ENCODE measurements around the gene ZNHIT3. TPM values are rescaled to one million over a fixed set of nuclear protein-coding genes. Genes with fewer than 3 reads are reported as not detected.

The ZNHIT3 gene
- total and polyA plus RNA-seq, 2 donors (not counting 1 experiment from before 2014, with no cell fraction given), result 29.1 to 44.5 TPM

GRCh38 chr17:36532435-36532975 is 46.0 kb downstream of the ZNHIT3 start:
- Histone ChIP-seq H3K9me3 (ENCODE audit: control insufficient read depth, insufficient read depth, low read depth, low read length) (no peaks in the 10 kb centered on the region), H3K9ac (ENCODE audit: insufficient read depth, low read length) (no peak overlapping the region), H3K27ac (ENCODE audit: insufficient read depth, low read length) (no peak overlapping the region), H3K36me3 (ENCODE audit: control insufficient read depth, insufficient read depth, low read length) (peaks cover 11% of the 10 kb centered on the region), H4K20me1 (ENCODE audit: control insufficient read depth, extremely low read depth, insufficient read depth, low read length) (no peaks in the 10 kb centered on the region), H3K4me1 (ENCODE audit: control insufficient read depth, extremely low read depth, insufficient read depth, low read length) (peaks cover 8% of the 10 kb centered on the region), H3K4me3 (replicated peaks in 1 of 4; ENCODE audit: control extremely low read depth in 1 of 4, insufficient read depth in 1 of 4, low read depth in 3 of 4, low read length in 4 of 4) (no peak overlapping the region), H3K27me3 (ENCODE audit: control insufficient read depth, insufficient read depth, low read length) (no peaks in the 10 kb centered on the region), H3K4me2 (ENCODE audit: extremely low read depth, insufficient read depth, low read length) (no peak overlapping the region), H3K79me2 (ENCODE audit: control insufficient read depth, insufficient read depth, low read length) (peaks cover 6% of the 10 kb centered on the region), H2AFZ (ENCODE audit: low read length) (no peak overlapping the region)
- no peak for TF ChIP-seq EZH2 (IDR thresholded peaks at IDR 0.05; ENCODE audit: low read length, missing control alignments)
- no peak for TF ChIP-seq CTCF (conservative IDR thresholded peaks at IDR 0.05 in 1 of 2, IDR thresholded peaks at IDR 0.05 in 1 of 2; ENCODE audit: low read depth in 1 of 2, low read length in 2 of 2)
- DNase-seq (ENCODE audit: low read depth in 2 of 2), result no peak

- Histone ChIP-seq H3K79me2 (ENCODE audit: control insufficient read depth, insufficient read depth, low read length) (peaks cover 6% of the 10 kb centered on the region), H3K9ac (ENCODE audit: insufficient read depth, low read length) (peak overlapping the region; percentile 98), H3K9me3 (ENCODE audit: control insufficient read depth, insufficient read depth, low read depth, low read length) (no peaks in the 10 kb centered on the region), H3K36me3 (ENCODE audit: control insufficient read depth, insufficient read depth, low read length) (peaks cover 10% of the 10 kb centered on the region), H3K4me3 (replicated peaks in 1 of 4; ENCODE audit: control extremely low read depth in 1 of 4, insufficient read depth in 1 of 4, low read depth in 3 of 4, low read length in 4 of 4) (peak overlapping the region; percentile 80 to 91 (median 88)), H3K27ac (ENCODE audit: insufficient read depth, low read length) (peak overlapping the region; percentile 98), H4K20me1 (ENCODE audit: control insufficient read depth, extremely low read depth, insufficient read depth, low read length) (no peaks in the 10 kb centered on the region), H3K27me3 (ENCODE audit: control insufficient read depth, insufficient read depth, low read length) (no peaks in the 10 kb centered on the region), H3K4me2 (ENCODE audit: extremely low read depth, insufficient read depth, low read length) (peak overlapping the region; percentile 81), H2AFZ (ENCODE audit: low read length) (peak overlapping the region; percentile 70), H3K4me1 (ENCODE audit: control insufficient read depth, extremely low read depth, insufficient read depth, low read length) (peaks cover 1% of the 10 kb centered on the region)
- TF ChIP-seq EZH2 (IDR thresholded peaks at IDR 0.05; ENCODE audit: low read length, missing control alignments) (no peak), CTCF (conservative IDR thresholded peaks at IDR 0.05 in 1 of 2, IDR thresholded peaks at IDR 0.05 in 1 of 2; ENCODE audit: low read depth in 1 of 2, low read length in 2 of 2) (peak; percentile 41 to 47)
- peak; percentile 31 to 58 for DNase-seq (ENCODE audit: low read depth in 2 of 2)
Observed at GRCh38 chr17:36533935-36534839, 47.7 kb downstream of the ZNHIT3 start.

- H3K36me3 ChIP-seq (ENCODE audit: control insufficient read depth, insufficient read depth, low read length), result peaks cover 10% of the 10 kb centered on the region
- TF ChIP-seq CTCF (conservative IDR thresholded peaks at IDR 0.05 in 1 of 2, IDR thresholded peaks at IDR 0.05 in 1 of 2; ENCODE audit: low read depth in 1 of 2, low read length in 2 of 2) (no peak), EZH2 (IDR thresholded peaks at IDR 0.05; ENCODE audit: low read length, missing control alignments) (no peak)
- no peaks in the 10 kb centered on the region for H3K27me3 ChIP-seq (ENCODE audit: control insufficient read depth, insufficient read depth, low read length)
Observed at GRCh38 chr17:36534840-36535668, 48.6 kb downstream of the ZNHIT3 start, which contains the start of the genes MYO19 and PIGW. Gene MYO19, minus strand, starts transcription at chr17:36534868. Its CDS starts 2,330 bp downstream, at chr17:36532538. Gene PIGW, plus strand, starts transcription at chr17:36534987. Its CDS starts 2,115 bp downstream, at chr17:36537102.

More at GRCh38 chr17:36534840-36535668, 48.6 kb downstream of the ZNHIT3 start, which contains the start of the genes MYO19 and PIGW:
- Histone ChIP-seq H3K4me3 (replicated peaks in 1 of 4; ENCODE audit: control extremely low read depth in 1 of 4, insufficient read depth in 1 of 4, low read depth in 3 of 4, low read length in 4 of 4) (peak within 1 kb of the TSS; percentile 80 to 91 (median 88)), H3K4me1 (ENCODE audit: control insufficient read depth, extremely low read depth, insufficient read depth, low read length) (no peaks in the 10 kb centered on the region), H3K27ac (ENCODE audit: insufficient read depth, low read length) (peak within 1 kb of the TSS; percentile 98), H3K79me2 (ENCODE audit: control insufficient read depth, insufficient read depth, low read length) (peaks cover 6% of the 10 kb centered on the region), H2AFZ (ENCODE audit: low read length) (peak within 1 kb of the TSS; percentile 90), H3K4me2 (ENCODE audit: extremely low read depth, insufficient read depth, low read length) (peak within 1 kb of the TSS; percentile 81), H4K20me1 (ENCODE audit: control insufficient read depth, extremely low read depth, insufficient read depth, low read length) (no peaks in the 10 kb centered on the region), H3K9me3 (ENCODE audit: control insufficient read depth, insufficient read depth, low read depth, low read length) (no peaks in the 10 kb centered on the region), H3K9ac (ENCODE audit: insufficient read depth, low read length) (peak within 1 kb of the TSS; percentile 98)
- DNase-seq (ENCODE audit: low read depth in 2 of 2), result peak; percentile 87 to 89

All from fibroblast of lung (primary cell).